NCI-H524 treated with DMSO at 0.1 percent for 48 hours (cell line): Measurements from ENCODE around the gene LRP6.
"Not testable (repeated sequence)": the region's sequence is repeated elsewhere in the genome, so short reads cannot be mapped to it uniquely, and the experiment has no call there.

Source experiments
- DNase-seq: peaks from one replicate; lab custom pipeline; 2025; lab: John Stamatoyannopoulos, UW

The LRP6 gene

GRCh38 chr12:12265571-12266388 is 1.1 kb downstream of the LRP6 start:
- no peak for DNase-seq

DNA sequence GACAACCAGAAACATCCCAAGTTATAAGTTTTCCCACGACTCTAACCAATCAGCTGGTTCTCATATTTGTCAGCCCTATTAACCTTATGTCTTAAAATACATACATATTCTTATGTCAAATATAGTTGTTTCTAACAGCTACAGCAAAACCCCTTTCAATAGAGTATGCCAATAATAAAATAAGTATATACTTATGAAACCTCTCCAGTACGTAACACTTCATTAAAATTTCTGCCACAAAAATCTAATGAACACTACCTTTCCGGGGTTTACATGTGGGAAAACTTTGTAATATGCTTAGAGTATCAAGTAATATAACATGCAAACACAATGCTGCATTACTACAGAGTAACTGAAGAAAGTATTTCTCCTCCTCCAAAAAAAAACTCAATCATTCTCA is 1.8 kb downstream of the LRP6 start:
- no peak for DNase-seq

DNA sequence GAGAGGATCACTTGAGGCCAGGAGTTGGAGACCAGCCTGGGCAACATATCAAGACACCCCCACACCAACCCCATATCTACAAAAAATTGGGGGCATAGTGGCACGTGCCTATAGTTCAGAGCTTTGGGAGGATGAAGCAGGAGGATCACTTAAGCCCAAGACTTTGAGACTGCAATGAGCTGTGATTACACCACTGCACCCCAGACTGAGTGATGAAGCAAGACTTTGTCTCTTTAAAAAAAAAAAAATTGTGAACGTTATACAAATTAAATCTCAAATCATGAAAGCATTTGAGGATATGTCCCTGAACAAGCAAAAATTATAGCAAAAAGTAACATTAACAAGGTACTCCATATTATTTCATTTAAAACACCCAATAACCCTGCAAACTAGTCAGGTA is 2.9 kb downstream of the LRP6 start:
- no peak for DNase-seq

- DNase-seq, result not testable (repeated sequence)
Measured at GRCh38 chr12:12256291-12256757, 10.5 kb downstream of the LRP6 start.

DNA sequence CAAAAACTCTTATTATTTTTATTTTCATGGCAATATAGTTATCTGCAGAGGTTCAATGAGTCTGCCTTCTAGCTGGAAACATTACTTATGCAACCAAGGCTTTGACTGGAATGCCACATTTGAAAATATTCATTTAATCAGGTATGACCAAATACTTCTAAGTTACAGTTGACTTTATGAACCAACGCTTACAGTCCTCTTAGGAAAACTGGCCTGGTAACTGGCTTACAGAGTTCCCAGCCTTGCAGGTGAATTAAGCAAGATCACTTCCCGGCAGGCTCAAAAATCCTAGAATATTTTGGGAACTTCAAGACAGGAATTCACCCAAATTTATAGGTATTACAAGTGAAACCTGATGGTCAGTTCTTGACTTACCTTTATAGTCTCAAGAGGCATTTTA is 12.3 kb downstream of the LRP6 start:
- no peak for DNase-seq

- DNase-seq, result no peak
Measured at GRCh38 chr12:12249216-12250050, 17.4 kb downstream of the LRP6 start.

GRCh38 chr12:12247584-12247983 is 19.3 kb downstream of the LRP6 start:
- DNase-seq, result no peak

DNA sequence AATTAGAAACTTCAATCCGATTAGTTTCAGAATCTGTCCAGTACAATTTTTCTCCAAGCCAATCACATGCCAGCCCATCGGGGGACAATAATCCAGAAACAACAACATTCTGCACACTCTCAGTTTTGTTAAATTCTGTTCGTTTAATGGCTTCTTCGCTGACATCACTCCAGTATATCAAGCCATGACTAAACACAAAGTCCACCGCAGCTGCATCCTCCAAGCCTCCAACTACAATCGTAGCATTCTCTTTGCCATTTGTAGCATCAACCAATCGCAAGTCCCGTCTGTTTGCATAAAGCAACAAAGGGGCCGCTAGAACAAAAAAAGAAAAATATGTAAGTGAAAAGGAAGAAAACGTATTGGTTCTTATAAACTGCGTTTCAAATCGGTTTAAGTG is 22.5 kb downstream of the LRP6 start:
- no peak for DNase-seq

GRCh38 chr12:12240662-12241340 is 26.0 kb downstream of the LRP6 start:
- DNase-seq, result no peak

GRCh38 chr12:12239127-12239526 is 27.7 kb downstream of the LRP6 start:
- no peak for DNase-seq

DNA sequence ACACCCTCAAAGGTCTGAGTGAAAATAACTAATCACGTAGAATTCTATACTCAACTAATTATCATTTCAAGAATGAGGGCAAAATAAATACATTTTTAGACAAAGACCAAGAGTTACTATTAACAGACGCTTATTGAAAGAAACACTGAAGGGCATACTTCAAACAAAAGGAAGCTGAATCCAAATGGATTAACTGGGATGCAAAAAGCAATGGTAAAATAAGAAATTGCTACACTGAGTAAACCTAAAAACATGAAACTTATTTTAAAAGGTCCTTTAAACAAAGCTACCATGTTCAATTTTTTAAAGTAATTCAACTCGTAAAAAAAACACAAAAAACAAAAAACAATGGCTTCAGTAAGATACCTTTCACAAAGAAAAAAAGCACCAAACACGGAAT is 28.2 kb downstream of the LRP6 start:
- DNase-seq, result no peak

DNA sequence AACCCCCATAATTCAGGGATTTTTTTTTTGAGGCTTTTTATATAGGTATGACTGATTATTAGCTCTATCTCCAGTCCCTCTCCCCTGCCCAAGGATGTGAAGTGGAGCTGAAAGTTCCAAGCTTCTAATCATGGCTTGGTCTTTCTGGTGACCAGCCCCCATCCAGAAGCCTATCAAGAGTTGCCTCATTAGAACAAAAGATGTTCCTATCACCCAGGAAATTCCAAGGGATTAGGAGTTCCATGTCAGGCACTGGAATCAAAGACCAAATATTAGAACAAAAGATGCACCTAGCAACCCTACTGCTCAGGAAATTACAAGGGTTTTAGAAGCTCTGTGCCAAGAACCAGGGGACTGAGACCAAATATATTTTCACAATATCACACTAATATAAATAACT is 29.9 kb downstream of the LRP6 start:
- DNase-seq, result no peak

DNA sequence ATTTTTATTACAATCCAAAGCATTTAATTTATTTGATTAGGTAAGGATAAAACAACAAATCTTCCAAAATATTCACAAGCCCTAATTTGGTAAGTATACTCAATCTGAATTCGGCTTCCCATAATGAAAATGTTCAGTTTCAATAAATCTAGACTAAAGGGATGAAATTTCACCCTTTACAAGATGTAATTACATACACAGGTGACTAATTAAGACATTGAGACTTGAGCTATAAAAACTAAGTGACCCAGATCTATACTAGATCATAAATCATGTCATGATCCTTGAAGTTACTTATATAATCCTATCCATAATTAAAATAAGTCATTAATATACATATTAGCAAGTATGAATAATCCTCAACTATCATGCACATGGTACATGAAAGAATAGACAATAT is 36.6 kb downstream of the LRP6 start:
- peak; percentile 1 for DNase-seq

DNA sequence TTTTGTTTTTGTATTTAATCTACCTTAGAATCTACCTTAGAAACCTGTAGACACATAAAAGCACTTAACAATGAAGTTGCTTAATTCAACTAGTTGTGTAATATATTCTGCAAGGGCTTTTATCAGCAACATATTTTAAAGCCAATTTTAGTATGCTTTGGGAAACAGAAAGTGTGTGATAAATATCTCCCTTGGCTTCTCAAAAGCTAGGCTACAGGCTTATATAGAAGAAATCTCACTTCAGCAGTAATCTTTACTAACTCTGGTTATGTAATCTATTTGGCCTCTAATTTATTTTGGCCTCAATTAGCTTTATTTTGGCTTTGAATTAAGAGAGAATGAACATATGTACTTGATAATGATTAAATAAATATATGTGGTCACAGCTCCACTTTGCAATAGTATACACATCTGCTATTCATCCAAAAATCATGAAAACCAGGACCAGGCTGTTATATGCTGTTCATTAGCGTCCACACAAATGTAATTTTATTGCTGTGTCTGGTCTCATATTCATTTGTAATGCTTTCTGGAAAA is 37.2 kb downstream of the LRP6 start:
- no peak for DNase-seq

GRCh38 chr12:12228402-12228801 is 38.4 kb downstream of the LRP6 start:
- no peak for DNase-seq

DNA sequence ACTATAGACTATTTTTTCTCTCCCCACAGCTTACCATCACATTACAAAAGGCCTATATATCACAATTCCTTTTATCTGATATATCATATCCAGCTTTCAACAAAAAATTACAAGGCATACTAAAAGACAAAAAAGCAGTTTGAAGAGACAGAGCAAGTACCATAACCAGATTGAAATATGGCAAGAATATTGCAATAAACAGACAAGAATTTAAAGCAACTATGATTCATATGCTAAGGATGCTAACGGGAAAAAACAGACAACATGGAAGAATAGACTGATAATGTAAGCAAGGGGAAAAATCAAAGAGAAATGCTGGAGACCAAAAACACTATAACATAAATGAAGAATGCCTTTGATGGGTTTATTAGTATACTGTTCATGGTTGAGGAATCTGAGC is 40.7 kb downstream of the LRP6 start:
- DNase-seq, result no peak

- no peak for DNase-seq
Measured at GRCh38 chr12:12224240-12224940, 42.5 kb downstream of the LRP6 start.

DNA sequence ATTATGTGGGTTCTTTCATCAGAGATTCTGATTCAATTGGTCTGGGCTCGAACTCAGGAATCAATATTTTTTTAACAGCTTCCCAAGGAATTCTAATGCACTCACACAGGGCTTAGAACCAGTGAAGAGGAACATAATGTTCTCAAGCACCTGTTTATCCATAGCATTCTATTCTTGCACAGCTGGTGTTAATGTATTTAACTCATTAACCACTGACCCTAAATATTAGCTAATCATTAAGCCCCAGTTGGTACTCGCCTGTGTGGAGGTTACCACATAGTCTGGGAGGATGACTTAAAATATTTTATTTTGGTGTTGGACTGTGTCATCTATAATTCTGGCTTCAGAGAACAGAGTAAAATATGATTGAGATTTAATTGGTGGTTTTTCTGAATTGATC is 45.3 kb downstream of the LRP6 start:
- DNase-seq, result peak; percentile 78

- peak; percentile 60 for DNase-seq
Measured at GRCh38 chr12:12219664-12220063, 47.2 kb downstream of the LRP6 start.

- DNase-seq, result no peak
Measured at GRCh38 chr12:12217018-12217359, 49.9 kb downstream of the LRP6 start.

DNA sequence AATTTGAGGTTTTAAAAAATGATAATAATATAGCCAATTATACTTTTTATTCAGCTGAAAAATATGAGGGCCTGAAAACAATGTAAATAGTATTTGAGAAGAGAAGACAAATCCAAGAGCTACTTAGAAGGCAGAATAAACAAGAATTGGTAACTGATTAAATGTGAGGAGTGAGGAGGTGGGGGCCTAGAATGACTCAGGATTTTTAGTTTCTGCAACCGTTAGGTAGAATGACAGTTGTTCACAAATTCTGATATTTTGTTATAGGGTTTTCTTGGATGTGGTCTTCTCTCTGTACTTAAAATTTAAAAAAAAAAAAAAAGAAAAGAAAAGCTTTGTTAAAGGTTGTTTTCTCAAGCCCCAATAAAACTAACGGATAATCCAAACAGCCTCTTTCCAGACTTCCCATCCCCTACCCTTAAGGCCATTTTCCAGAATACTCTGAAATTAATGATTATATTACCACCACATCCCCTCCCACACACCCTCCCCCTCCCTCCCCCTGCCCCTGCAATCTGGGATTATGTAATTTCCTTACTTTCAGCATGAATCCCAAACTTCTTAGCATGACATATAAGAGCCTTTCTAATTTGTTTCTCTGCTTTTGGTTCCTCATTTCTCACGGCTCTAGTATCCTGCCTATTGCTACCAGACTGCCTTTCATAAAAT is 50.4 kb downstream of the LRP6 start:
- DNase-seq, result no peak
